ENCODE results near the gene PAX5. TPM values are rescaled to one million over a fixed set of nuclear protein-coding genes. Genes with fewer than 3 reads are reported as not detected.

The PAX5 gene
- total and polyA plus RNA-seq, 2 of the 13 experiments (the other 11 are each of a cell fraction or from before 2014, with no cell fraction given): not detected

- peak; percentile 85; the same call in 1 of the 2 replicates for TF ChIP-seq KAT7 (CRISPR knock-in tag; IDR thresholded peaks at IDR 0.05; ENCODE audit: borderline replicate concordance)
- TF ChIP-seq U2AF1 (optimal IDR thresholded peaks at IDR 0.05; ENCODE audit: low read depth, low read length): no peak
- TF ChIP-seq ZNF614 (CRISPR knock-in tag; IDR thresholded peaks at IDR 0.05; ENCODE audit: borderline replicate concordance): peak; percentile 67; the same call in 1 of the 2 replicates
- TF ChIP-seq FOXP4 (CRISPR knock-in tag; IDR thresholded peaks at IDR 0.05): peak; percentile 50; the same call in 1 of the 2 replicates
- TF ChIP-seq FOSL2 (CRISPR knock-in tag; IDR thresholded peaks at IDR 0.05): peak; percentile 67
- TF ChIP-seq ISL2 (CRISPR knock-in tag; IDR thresholded peaks at IDR 0.05): peak; percentile 68
- TF ChIP-seq, protein P1, sequence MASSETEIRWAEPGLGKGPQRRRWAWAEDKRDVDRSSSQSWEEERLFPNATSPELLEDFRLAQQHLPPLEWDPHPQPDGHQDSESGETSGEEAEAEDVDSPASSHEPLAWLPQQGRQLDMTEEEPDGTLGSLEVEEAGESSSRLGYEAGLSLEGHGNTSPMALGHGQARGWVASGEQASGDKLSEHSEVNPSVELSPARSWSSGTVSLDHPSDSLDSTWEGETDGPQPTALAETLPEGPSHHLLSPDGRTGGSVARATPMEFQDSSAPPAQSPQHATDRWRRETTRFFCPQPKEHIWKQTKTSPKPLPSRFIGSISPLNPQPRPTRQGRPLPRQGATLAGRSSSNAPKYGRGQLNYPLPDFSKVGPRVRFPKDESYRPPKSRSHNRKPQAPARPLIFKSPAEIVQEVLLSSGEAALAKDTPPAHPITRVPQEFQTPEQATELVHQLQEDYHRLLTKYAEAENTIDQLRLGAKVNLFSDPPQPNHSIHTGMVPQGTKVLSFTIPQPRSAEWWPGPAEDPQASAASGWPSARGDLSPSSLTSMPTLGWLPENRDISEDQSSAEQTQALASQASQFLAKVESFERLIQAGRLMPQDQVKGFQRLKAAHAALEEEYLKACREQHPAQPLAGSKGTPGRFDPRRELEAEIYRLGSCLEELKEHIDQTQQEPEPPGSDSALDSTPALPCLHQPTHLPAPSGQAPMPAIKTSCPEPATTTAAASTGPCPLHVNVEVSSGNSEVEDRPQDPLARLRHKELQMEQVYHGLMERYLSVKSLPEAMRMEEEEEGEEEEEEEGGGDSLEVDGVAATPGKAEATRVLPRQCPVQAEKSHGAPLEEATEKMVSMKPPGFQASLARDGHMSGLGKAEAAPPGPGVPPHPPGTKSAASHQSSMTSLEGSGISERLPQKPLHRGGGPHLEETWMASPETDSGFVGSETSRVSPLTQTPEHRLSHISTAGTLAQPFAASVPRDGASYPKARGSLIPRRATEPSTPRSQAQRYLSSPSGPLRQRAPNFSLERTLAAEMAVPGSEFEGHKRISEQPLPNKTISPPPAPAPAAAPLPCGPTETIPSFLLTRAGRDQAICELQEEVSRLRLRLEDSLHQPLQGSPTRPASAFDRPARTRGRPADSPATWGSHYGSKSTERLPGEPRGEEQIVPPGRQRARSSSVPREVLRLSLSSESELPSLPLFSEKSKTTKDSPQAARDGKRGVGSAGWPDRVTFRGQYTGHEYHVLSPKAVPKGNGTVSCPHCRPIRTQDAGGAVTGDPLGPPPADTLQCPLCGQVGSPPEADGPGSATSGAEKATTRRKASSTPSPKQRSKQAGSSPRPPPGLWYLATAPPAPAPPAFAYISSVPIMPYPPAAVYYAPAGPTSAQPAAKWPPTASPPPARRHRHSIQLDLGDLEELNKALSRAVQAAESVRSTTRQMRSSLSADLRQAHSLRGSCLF (CRISPR knock-in tag; IDR thresholded peaks at IDR 0.05; ENCODE audit: borderline replicate concordance): peak; percentile 98
- TF ChIP-seq, protein P2, sequence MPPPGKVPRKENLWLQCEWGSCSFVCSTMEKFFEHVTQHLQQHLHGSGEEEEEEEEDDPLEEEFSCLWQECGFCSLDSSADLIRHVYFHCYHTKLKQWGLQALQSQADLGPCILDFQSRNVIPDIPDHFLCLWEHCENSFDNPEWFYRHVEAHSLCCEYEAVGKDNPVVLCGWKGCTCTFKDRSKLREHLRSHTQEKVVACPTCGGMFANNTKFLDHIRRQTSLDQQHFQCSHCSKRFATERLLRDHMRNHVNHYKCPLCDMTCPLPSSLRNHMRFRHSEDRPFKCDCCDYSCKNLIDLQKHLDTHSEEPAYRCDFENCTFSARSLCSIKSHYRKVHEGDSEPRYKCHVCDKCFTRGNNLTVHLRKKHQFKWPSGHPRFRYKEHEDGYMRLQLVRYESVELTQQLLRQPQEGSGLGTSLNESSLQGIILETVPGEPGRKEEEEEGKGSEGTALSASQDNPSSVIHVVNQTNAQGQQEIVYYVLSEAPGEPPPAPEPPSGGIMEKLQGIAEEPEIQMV (CRISPR knock-in tag; IDR thresholded peaks at IDR 0.05; ENCODE audit: low read depth): peak; percentile 88
- TF ChIP-seq ZNF296 (CRISPR knock-in tag; conservative IDR thresholded peaks at IDR 0.05): peak; percentile 97
- peak; percentile 69 for TF ChIP-seq ZNF567 (CRISPR knock-in tag; IDR thresholded peaks at IDR 0.05; ENCODE audit: borderline replicate concordance)
- TF ChIP-seq, protein P3, sequence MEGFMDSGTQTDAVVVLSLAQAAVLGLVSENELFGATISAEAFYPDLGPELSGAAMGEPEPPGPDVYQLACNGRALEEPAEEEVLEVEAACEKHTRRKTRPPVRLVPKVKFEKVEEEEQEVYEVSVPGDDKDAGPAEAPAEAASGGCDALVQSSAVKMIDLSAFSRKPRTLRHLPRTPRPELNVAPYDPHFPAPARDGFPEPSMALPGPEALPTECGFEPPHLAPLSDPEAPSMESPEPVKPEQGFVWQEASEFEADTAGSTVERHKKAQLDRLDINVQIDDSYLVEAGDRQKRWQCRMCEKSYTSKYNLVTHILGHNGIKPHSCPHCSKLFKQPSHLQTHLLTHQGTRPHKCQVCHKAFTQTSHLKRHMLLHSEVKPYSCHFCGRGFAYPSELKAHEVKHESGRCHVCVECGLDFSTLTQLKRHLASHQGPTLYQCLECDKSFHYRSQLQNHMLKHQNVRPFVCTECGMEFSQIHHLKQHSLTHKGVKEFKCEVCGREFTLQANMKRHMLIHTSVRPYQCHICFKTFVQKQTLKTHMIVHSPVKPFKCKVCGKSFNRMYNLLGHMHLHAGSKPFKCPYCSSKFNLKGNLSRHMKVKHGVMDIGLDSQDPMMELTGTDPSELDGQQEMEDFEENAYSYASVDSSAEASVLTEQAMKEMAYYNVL (CRISPR knock-in tag; IDR thresholded peaks at IDR 0.05; ENCODE audit: borderline replicate concordance): peak; percentile 88
- TF ChIP-seq ZNF276 (CRISPR knock-in tag; IDR thresholded peaks at IDR 0.05; ENCODE audit: low read depth): peak; percentile 98
- peak; percentile 24 for TF ChIP-seq XRCC5 (optimal IDR thresholded peaks at IDR 0.05; ENCODE audit: low read length)
- TF ChIP-seq LCORL (IDR thresholded peaks at IDR 0.05): no peak
- TF ChIP-seq LCORL (CRISPR knock-in tag; IDR thresholded peaks at IDR 0.05): no peak; the same call in 1 of the 2 replicates
- peak; percentile 99 for TF ChIP-seq ZNF737 (CRISPR knock-in tag; IDR thresholded peaks at IDR 0.05; ENCODE audit: borderline replicate concordance)
Measured at GRCh38 chr9:37079370-37080164, 45.5 kb upstream of the PAX5 start (continued).

Measured in HepG2 (cell line).